ENCODE data around the gene GARIN5B. TPM values are rescaled to one million over a fixed set of nuclear protein-coding genes. Genes with fewer than 3 reads are reported as not detected.

The GARIN5B gene
- total and polyA plus RNA-seq, 2 of the 13 experiments (the other 11 are each of a cell fraction or from before 2014, with no cell fraction given), result not detected

DNA sequence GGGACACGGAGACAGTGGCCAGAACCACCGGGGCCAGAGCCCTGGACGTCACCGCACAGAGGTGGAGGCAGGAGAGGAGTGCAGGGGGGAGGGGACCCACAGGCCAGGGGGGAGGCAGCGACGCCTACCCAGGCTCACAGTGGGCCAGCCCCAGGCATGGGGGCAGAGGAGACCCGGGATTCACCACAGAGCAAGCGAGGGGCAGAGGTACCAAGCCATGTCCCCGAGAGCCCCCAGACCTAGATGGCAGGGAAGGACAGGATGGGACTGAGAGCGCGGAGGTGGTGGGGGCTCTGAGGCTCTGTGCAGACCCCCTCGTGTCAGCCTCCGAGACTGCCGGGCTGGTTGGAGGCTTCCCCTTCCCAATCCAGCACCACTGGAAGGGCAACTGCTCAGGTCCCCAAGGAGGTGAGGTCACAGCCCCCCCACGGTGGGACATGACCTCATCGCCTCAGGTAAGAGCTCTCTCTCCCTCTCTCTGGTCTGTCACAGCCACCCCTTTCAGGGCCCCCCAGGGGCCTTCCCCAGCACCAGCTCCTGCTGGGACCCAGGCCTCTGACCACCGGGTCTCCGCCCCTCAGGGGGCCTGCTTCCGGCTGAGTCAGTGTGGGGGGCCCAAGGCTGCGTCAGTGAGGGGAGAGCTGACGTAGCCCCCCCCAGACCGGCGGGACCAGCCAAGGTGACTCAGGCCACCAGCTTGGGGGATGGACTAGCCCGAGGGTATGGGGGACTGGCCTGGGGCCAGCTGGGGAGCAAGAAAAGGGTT lies 9.4 kb upstream of the GARIN5B start (continued):
- TF ChIP-seq ZNF354B (CRISPR knock-in tag; IDR thresholded peaks at IDR 0.05) (no peak), ZNF615 (CRISPR knock-in tag; IDR thresholded peaks at IDR 0.05; ENCODE audit: borderline replicate concordance) (no peak), NFRKB (IDR thresholded peaks at IDR 0.05) (no peak), ZNF326 (CRISPR knock-in tag; IDR thresholded peaks at IDR 0.05; ENCODE audit: borderline replicate concordance) (no peak), ZNF260 (CRISPR knock-in tag; IDR thresholded peaks at IDR 0.05; ENCODE audit: borderline replicate concordance, low read depth) (no peak), HNRNPL (IDR thresholded peaks at IDR 0.05; ENCODE audit: low read depth, low read length) (no peak), MED1 (CRISPR knock-in tag; IDR thresholded peaks at IDR 0.05) (peak; percentile 40), SAP130 (CRISPR knock-in tag; IDR thresholded peaks at IDR 0.05; ENCODE audit: low read depth) (peak; percentile 32), ETV5 (CRISPR knock-in tag; IDR thresholded peaks at IDR 0.05; ENCODE audit: borderline replicate concordance) (peak; percentile 80; the same call in 1 of the 2 replicates), HMG20A (CRISPR knock-in tag; IDR thresholded peaks at IDR 0.05; ENCODE audit: borderline replicate concordance) (no peak), EP300 (IDR thresholded peaks at IDR 0.05; ENCODE audit: low read depth in 2 of 2, low read length in 2 of 2) (peak in 1 of 2 experiments; percentile 32; a peak in 1 of 4 replicates), EP300 (CRISPR knock-in tag; IDR thresholded peaks at IDR 0.05; ENCODE audit: borderline replicate concordance) (no peak), CCDC6 (CRISPR knock-in tag; IDR thresholded peaks at IDR 0.05) (no peak), HDAC1 (CRISPR knock-in tag; IDR thresholded peaks at IDR 0.05) (0 out of 2 replicates have a peak, but pooled peaks have one; percentile 19), ELF3 (CRISPR knock-in tag; IDR thresholded peaks at IDR 0.05) (no peak), ZNF232 (CRISPR knock-in tag; IDR thresholded peaks at IDR 0.05; ENCODE audit: borderline replicate concordance) (no peak), ZNF431 (CRISPR knock-in tag; IDR thresholded peaks at IDR 0.05; ENCODE audit: borderline replicate concordance, low read depth) (no peak), CAMTA2 (CRISPR knock-in tag; IDR thresholded peaks at IDR 0.05; ENCODE audit: borderline replicate concordance) (no peak), SNAI1 (CRISPR knock-in tag; IDR thresholded peaks at IDR 0.05; ENCODE audit: borderline replicate concordance) (no peak), ZNF337 (CRISPR knock-in tag; IDR thresholded peaks at IDR 0.05; ENCODE audit: borderline replicate concordance, low read depth) (no peak), ZFAT (CRISPR knock-in tag; conservative IDR thresholded peaks at IDR 0.05) (no peak), ZNF879 (CRISPR knock-in tag; IDR thresholded peaks at IDR 0.05) (no peak), ZNF33B (CRISPR knock-in tag; IDR thresholded peaks at IDR 0.05) (no peak)
- TF ChIP-seq, protein P1, sequence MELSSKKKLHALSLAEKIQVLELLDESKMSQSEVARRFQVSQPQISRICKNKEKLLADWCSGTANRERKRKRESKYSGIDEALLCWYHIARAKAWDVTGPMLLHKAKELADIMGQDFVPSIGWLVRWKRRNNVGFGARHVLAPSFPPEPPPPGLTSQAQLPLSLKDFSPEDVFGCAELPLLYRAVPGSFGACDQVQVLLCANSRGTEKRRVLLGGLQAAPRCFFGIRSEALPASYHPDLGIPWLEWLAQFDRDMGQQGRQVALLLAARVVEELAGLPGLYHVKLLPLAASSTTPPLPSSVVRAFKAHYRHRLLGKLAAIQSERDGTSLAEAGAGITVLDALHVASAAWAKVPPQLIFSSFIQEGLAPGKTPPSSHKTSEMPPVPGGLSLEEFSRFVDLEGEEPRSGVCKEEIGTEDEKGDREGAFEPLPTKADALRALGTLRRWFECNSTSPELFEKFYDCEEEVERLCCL (CRISPR knock-in tag; IDR thresholded peaks at IDR 0.05; ENCODE audit: borderline replicate concordance), result no peak
- TF ChIP-seq, protein P2, sequence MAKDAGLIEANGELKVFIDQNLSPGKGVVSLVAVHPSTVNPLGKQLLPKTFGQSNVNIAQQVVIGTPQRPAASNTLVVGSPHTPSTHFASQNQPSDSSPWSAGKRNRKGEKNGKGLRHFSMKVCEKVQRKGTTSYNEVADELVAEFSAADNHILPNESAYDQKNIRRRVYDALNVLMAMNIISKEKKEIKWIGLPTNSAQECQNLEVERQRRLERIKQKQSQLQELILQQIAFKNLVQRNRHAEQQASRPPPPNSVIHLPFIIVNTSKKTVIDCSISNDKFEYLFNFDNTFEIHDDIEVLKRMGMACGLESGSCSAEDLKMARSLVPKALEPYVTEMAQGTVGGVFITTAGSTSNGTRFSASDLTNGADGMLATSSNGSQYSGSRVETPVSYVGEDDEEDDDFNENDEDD (CRISPR knock-in tag; IDR thresholded peaks at IDR 0.05; ENCODE audit: borderline replicate concordance), result no peak
- TF ChIP-seq, protein P3, sequence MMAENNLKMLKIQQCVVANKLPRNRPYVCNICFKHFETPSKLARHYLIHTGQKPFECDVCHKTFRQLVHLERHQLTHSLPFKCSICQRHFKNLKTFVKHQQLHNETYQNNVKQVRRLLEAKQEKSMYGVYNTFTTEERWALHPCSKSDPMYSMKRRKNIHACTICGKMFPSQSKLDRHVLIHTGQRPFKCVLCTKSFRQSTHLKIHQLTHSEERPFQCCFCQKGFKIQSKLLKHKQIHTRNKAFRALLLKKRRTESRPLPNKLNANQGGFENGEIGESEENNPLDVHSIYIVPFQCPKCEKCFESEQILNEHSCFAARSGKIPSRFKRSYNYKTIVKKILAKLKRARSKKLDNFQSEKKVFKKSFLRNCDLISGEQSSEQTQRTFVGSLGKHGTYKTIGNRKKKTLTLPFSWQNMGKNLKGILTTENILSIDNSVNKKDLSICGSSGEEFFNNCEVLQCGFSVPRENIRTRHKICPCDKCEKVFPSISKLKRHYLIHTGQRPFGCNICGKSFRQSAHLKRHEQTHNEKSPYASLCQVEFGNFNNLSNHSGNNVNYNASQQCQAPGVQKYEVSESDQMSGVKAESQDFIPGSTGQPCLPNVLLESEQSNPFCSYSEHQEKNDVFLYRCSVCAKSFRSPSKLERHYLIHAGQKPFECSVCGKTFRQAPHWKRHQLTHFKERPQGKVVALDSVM (CRISPR knock-in tag; IDR thresholded peaks at IDR 0.05), result no peak
